NCI-H2227 treated with DMSO at 0.1 percent for 48 hours (cell line): ENCODE data around the gene DENND10.
A peak's percentile ranks its signal among the peaks of the same experiment; 100 is the strongest.
"Not testable (repeated sequence)": the region's sequence is repeated elsewhere in the genome, so short reads cannot be mapped to it uniquely, and the experiment has no call there.

ENCODE experiments used
- DNase-seq: peaks from one replicate; lab custom pipeline; 2025; lab: John Stamatoyannopoulos, UW

DENND10 gene

DNA sequence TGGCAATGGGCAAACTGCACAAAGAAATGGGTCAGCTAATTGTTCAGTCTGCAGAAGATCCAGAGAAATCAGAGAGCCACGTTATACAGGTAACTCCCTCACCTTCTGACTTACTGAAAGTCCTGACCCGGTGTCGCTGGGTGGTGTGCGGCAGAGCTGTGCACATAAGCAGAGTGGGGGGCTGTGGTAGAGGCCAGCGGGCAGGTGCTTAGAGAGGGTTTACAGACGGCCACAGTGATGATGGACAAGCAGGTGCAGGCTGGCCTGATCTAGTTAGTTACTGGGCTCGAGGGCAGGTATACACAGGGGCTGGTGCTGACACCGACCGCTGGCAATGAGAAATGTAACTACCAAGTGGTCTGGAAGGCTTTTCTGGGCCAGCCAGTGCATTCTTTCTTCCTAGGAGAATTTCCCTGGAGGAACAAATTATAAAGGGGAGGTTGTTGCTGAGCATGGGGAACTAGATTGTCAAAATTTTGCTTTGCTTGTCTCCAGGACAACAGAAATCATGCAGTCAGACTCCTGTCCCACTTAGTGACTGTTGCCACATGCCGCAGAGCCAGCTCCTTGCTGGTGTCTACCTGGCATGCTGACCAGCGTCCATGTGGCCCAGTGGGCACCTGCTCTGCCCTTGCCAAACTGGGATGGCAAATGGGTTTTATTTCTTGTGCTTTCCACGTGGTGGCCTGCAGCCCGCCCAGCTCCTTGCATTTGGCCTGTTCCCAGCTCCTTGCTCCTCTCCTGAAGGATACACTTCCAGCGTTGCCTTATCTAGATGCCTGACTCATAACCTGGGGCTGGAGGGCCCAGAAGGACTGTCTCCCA lies 28.8 kb downstream of the DENND10 start:
- DNase-seq: no peak

DNA sequence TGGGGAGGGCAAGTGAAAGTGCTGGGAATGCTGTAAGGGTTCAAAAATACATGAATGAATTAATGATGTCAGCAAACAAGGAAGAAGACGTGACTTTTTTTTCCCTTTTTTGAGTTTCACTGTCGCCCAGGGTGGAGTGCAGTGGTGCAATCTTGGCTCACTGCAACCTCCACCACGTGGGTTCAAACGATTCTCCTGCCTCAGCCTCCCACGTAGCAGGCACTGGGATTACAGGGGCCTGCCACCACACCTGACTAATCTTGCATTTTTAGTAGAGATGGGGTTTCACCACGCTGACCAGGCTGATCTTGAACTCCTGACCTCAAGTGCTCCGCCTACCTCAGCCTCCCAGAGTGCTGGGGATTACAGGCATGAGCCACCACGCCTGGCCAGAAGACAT lies 30.0 kb downstream of the DENND10 start:
- no peak for DNase-seq

DNA sequence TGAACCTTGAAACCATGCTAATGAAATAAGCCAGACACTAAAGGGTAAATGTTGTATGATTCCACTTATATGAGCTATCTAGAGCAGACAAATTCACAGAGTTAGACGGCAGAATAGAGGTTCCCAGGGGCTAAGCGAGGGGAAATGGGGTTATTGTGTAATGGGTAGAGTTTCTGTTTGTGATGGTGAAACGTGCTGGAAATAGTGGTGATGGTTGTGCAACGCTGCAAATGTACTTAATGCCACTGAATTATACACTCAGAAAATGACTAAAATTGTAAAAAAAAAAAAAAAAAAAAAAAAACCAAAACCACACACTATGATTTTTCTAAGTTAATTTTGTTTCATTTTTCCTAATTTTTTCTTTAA lies 31.6 kb downstream of the DENND10 start:
- DNase-seq: no peak

DNA sequence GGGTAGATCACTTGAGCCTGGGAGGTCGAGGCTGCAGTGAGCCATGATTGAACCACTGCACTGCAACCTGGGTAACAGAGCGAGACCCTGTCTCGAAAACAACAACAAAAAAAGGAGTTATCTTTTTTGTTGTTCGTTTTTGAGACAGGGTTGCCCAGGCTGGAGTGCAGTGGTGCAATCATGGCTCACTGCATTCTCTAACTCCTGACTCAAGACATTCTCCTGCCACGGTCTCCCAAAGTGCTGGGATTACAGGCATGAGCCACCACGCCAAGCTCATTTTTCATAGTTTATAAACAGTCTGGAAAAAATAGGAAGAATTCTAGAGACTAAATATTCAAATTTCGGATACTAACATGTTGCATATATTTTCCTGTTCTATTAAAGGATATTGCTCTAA lies 32.2 kb downstream of the DENND10 start:
- DNase-seq: no peak

DNA sequence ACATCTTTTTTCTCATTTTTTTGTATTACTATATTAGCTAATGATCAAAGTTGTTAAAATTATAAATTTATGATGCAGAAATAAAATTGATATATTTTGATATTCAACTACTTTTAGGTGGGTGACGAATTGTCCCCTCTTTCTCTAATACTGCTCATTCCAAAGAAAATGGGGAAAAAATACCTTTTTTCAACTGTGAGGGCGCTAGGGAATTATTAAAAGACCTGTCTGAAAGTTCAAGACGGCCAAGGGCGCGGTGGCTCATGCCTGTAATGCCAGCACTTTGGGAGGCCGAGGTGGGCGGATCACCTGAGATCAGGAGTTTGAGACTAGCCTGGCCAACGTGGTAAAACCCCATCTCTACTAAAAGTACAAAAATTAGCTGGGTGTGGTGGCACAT lies 34.0 kb downstream of the DENND10 start:
- DNase-seq: not testable (repeated sequence)

DNA sequence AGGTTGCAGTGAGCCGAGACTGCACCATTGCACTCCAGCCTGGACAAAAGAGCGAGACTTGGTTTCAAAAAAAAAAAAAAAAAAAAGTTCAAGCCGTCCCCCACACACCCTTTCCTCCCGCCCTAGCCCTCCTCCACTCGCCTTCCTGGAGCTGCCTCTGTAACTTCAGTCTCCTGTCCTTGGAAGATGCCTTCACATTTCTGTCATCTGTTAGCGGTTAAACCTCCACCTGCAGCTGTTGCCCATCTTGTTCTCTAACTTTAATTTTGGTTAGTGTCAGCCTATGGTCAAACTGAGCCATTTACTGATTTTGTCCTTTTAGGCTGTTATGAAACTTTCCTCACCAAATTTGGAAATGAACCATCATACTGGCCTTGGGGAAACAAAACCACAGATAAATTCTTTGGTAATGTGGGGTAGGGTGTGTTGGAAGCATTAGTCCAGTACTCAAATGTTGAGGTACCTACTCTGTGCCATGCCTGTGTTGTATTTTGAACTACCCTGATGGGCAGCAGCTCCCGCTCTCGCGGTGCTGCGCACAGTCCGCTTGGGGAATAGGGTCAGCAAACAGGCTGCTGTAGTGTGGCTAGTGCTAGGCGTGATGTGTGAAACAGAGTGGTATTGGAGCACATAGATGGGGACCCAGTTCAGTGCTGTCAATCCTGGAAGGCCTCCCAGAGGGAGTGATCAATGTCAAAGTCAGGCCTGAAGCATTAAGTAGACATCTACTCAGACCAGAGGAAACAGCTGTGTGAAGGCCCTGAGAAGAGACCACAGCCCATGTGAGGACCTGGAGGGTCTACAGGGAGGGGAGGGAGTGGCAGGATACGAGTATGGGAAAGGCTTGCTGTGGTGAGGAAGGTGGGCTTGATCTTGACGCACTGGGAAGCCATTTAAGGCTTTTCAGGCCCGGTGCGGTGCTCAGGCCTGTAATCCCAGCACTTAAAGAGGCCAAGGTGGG lies 34.7 kb downstream of the DENND10 start:
- no peak for DNase-seq

DNA sequence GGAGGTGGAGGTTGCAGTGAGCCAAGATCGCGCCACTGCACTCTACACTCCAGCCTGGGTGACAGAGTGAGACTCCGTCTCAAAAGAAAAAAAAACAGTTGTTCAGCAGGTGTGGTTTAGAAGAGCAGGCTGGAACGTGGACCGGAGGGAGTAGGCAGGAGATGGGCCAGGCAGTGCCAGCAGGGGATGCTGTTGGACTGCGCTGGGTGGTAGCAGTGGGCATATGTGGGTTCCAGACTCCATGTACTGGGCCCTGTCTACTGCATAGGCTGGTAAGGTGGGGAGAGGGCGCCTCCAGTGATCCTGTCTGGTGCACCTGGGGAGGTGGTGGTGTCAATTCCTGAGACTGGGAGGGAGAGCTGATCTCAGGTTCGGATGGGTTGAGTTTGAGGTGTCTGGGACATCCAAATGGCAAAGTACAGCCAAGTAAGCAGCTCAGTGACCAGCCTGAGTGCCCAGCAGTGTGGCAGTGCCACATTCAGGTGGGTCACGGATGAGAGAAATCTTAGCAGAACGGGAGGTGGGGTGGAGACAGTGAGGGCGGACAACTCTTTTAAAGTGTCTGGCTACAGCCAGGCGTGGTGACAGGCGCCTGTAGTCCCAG lies 35.7 kb downstream of the DENND10 start:
- DNase-seq: no peak

DNA sequence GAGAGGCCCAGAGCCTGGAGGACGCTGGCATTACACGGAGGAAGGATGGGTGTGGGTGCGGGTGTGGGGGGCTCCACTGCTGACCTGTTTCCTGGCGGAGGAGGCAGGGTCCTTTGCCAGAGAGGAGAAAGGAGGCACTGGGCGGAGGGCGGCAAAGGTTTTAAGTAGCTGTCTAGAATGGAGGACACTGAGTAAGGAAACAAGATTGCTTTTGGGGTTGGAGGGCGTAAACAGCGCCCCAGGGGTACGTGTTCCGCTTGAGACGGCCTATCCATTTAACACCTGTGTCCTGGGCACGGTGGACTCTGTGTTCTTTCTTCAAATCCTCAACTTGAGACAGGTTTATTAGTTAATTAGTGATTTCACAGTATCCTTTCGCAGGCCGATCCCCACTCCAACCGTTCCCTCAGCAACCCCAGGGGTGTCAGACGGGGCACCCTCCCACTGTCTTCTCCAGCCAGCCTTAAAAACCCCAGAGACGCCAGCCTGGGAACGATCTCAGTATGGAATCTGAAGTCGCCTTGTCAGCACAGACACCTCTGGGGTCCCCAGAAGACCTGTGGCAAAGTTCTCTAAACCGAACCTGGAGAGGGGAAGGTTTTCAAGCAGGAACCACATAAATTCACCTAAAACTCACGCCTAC lies 36.8 kb downstream of the DENND10 start:
- DNase-seq: no peak

DNA sequence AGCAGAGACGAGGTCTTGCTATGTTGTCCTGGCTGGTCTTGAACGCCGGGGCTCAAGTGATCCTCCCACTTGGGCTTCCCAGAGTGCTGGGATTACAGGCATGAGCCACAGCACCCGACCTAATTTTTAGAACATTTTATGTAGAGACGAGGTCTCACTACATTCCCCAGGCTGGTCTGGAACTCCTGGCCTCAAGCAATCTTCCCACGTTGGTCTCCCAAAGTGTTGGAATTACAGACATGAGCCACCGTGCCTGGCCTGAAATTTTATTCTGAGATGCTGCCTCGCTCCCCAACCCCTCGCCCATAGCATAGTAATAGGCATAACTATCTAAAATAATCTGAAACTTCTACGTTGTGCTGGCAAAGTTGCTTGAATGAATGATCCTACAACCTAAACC lies 39.7 kb downstream of the DENND10 start:
- no peak for DNase-seq

DNA sequence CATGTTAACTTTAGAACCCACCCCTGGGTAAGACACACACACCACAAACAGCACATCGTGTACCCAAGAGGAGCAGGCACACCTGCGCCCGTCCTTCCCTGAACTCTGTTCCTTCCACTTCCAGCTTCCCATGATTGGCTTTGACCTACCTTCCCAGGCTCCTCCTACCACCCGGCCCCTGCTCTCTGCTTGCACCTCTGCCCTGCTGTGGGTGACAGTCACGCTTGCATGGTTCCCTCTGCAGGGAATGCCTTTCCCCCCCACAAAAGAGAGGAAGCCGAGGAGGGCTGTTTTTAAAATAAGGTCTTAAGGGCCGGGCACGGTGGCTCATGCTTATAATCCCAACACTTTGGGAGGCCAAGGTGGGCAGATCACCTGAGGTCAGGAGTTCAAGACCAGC lies 45.2 kb downstream of the DENND10 start:
- DNase-seq: no peak

DNA sequence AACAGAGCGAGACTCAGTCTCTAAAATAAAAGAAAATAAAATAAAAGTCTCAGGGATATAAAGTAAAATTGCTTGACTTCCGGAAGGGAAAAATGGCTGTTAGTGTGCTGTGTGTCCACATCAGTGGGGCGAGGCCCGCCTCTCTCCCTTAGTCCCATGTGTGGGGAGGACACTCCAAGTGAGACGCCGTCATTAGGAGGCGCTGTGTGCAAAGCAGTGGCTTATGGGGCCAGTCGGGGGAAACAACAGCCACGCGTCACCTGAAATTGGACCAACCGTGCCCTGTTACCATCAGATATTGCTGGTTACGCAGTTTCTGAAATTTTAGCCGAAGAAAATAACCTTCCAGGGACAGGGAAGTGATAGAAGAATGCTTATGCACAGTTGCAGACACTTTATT lies 45.8 kb downstream of the DENND10 start:
- no peak for DNase-seq

DNA sequence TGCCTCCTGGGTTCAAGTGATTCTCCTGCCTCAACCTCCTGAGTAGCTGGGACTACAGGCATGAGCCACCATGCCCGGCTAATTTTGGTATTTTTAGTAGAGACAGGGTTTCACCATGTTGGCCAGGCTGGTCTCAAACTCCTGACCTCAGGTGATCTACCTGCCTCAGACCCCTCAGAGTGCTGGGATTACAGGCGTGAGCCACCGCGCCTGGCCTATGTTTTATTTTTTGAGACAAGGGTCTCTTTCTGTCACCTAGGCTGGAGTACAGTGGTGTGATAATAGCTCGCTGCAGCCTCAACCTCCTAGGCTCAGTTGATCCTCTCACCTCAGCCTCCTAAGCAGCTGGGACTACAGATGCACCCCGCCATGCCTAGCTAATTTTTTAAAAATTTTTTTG lies 47.7 kb downstream of the DENND10 start:
- not testable (repeated sequence) for DNase-seq

DNA sequence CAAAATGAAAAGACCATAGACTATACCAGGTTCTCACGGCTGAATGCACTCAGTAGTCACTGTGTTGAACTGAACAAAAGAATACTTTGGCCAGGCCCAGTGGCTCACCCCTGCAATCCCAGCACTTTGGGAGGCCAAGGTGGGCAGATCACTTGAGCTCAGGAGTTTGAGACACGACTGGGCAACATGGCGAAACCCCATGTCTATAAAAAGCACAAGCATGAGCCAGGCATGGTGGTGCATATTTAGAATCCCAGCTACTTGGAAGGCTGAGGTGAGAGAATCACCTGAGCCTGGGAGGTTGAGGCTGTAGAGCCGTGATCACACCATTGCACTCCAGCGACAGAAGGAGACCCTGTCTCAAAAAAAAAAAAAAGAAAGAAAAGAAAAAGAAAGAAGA lies 49.1 kb downstream of the DENND10 start:
- no peak for DNase-seq

DNA sequence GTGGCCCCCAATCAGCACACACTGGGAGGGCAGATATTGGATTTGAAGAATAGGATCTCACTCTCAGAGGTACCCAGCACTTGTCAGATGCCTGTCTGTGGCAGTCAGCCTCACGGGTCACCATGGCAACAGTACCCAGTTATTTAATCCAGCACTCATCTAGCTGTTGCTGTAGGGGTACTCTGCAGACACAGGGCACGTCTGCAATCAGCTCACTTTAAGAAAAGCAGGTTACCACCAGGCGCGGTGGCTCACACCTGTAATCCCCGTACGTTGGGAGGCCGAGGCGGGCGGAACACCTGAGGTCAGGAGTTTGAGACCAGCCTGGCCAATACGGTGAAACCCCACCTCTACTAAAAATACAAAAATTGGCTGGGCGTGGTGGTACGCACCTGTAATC lies 49.7 kb downstream of the DENND10 start:
- DNase-seq: no peak

DNA sequence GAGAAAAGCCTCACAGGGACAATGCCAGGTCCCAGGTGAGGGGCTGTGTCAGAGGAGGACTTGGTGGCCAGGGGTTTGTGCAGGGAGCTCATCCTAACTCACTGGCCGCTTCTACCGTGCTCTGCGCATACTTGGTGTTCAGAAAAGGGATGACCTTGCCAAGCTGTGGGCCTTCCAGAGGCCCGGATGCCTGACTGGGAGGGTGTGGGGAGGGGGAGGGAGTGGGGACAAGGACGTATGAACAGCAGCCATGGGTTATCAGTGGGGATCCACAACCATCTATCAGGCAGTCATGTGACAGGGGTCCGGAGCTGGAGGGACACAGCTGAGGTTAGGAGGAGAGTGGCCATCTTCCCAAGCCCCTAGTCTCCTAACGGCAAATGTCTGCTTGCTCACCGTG lies 55.4 kb downstream of the DENND10 start:
- DNase-seq: no peak

DNA sequence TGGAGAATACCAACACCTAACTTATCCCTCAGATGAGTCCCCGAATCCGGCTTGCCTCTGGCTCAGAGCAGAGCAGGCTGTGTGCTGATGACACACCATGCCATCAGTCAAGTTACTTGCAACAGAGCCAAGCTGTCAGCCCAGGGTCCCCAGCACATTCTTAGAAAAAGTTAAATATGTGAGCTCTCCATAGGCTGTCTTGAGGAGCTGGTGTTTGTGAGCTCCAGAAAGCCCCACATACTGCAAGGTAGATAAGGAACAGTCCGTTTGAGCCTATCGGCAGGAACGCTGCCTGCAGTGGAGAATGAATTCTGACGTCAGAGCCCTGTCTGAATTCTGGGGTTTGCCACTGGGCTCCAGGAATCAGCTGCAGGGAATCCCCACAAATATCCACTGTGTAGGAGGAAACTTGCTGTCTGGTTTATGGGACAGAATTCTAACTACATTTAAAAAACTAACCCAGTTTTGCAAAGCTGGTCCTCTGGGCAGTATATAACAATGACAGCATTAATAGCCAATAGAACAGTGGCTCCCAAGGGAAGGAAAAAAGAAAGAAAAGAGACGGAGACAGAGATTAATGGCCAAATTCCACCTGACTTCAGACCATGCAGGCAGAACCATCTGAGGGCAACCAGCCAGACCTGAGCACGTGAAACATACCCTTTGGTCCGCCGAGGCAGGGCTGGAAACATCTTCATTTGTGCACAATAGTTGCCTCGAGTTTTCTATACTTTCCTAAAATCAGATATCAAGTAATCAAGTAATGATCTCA lies 58.0 kb downstream of the DENND10 start:
- DNase-seq: no peak

DNA sequence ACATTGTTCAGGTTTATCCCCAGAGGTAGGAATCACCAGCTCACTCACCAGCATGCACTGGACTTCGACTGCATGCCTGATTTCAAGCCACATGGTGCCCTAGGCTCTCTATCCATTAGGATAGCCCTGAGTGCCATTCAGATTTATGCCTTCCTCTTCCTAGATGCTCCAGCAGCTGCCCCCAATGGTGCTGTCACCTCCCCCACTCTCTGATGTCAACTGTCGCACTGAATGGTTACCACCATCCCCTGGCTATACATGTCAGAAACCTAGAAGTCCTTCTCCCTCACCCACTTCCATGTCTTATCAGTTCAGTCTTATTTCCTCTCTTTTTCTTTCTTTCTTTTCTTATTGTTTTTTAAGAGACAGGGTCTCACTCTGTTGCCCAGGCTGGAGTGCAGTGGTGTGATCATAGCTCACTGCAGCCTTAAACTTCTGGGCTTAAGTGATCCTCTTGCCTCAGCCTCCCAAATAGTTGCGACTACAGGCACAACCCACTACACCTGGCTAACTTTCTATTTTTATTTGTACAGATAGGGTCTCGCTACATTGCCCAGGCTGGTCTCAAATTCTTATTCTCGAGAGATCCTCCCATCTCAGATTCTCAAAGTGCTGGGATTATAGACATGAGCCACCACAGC lies 58.7 kb downstream of the DENND10 start:
- no peak for DNase-seq

DNA sequence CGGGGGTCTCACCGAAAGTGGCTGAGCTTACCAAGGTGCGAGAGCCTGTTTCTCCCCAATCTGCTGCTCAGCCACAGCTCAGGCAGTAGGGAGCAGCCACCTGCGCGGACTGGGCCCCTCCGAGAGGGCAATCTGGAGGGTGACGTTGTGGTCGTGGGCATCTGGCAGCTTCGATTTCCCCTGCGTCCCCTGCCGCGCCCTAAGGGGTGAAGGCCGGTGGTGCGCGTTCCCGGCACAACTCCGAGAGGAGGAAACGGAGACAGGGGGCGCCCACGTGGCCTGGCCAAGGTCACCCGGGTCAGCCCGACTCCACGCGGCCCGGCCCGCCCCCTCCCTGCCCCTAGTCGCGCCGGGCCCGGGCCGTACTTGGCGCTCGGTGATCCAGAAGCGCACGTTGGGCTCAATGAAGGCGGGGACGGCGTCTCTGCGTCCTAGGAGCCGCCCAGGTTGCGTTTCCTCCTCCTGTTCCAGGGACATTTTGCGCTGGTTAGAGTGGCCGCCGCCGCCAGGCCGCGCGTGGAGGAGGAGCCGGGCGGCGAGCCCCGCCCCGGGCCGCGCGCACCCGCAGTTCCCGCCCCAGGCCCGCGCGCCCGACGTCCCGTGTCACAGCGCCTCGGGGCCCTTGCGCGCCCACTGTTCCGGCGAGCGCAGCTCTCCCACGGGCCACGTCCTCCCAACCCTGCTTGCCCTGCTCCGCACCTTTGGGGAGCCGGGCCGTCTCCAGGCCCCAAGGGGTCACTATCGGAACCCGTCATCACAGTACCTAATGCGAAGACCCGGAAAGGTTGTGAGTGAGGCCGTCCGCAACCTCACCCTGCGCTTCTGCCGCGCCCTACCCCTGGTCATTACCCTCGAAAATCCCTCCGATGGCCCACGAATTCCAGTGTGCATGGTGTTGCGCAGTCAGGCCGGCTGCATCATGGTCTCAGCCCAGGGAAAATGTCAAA lies 61.5 kb downstream of the DENND10 start, which contains the start of gene SFXN4:
Gene SFXN4 (minus strand): TSS at position 544 of the 947 bp plus-strand sequence. CDS start 67 bp downstream, at position 477.
- peak; percentile 36 for DNase-seq

DNA sequence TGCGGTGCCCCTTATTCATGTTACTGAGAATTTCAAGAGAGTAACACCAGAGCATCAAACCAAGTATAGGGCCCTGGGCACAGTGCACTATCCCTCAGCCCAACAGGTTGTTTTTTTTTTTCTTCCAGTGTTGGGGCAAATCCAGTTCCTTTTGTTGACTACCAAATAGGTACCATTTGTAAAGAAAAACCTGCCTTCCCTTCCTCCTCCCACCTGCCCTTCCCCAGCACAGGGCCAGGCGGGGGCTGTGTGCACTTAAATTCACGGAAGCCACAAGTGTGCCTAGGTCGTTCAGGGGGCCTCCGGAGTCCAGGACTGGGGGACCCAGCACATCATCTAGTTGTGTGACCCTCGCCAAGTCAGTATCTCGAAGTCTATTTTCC lies 62.2 kb downstream of the DENND10 start:
- DNase-seq: no peak

DNA sequence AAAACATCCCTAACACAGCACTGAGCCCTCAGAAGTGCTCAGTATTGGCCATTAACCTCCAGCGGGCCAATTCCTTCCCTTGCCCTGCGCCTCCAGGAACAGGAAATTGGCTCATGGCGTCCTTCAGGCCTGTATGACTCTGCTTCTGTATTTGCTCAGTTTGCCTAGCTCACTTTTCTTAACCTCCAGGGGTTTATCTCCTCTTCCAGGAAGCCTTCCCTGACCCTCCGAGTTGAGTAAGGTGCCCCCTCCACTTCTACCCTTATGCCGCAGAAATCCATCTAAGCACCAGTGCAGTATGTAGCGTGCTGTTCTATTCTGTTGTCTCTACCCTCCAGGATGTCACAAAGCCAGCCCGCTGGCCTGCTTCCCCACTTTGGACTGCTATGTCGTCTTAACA lies 62.7 kb downstream of the DENND10 start:
- DNase-seq: no peak
